Skeletal muscle cell (primary cell): Measurements from ENCODE around the gene SH3YL1.
"Not testable (repeated sequence)": the region's sequence is repeated elsewhere in the genome, so short reads cannot be mapped to it uniquely, and the experiment has no call there.

Experiments
- DNase-seq: peaks from one replicate; pipeline ENCODE4 v3.0.0-alpha.2; 2010; ENCODE audit warnings: low read depth
- H3K4me3 ChIP-seq: 2 replicates; pipeline ENCODE4 v1.5.1; 2011; ENCODE audit warnings: low read depth, mild to moderate bottlenecking, control low read depth, low read length, moderate library complexity

SH3YL1 gene

DNA sequence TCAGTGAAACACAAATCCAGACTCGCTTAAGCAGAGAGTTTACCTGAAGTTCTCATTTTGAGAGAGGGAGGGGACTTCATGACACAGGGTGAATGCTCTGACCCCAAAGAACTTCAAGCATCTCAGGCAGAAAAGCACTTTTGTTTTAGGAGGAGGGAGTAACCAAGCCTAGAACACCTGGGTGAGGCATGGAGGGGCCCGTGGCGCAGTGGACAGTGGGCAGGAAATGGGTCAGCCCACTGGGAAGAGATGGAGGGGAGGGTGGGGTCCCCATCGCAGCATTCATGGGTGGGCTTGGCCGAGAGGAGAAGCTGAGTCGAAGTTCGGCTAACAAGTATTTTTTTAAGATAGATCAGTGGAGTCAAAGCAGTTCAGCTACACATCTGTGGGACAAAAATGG is 67.9 kb downstream of the SH3YL1 start:
- no peak for DNase-seq
- H3K4me3 ChIP-seq: no peak overlapping the region

DNA sequence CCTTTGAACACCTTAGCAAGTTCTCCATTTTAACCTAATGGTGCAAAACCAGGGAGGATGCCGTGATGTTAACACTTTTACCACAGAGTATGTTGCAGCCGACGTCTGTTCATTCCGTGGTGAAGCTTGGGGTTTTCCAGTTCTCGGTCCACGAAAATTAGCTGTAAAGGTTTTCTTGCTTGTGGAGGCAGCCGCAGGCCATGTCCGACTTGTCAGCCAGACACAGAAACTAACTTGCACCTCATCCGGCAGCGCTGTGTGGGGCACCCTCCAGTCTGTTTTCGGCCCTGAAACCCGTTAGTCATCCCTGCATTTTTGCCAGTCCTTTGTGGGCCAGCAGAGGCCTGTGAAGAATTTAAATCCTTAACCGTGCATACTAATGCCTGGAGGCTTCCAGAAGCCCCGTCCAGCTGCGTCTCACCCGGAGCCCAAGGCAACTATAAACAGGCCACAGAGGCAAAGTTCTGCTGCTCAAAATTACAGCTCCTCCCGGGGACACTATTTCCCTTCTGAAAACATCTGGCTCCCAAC is 70.6 kb downstream of the SH3YL1 start:
- H3K4me3 ChIP-seq: no peak overlapping the region
- DNase-seq: peak; percentile 3

DNA sequence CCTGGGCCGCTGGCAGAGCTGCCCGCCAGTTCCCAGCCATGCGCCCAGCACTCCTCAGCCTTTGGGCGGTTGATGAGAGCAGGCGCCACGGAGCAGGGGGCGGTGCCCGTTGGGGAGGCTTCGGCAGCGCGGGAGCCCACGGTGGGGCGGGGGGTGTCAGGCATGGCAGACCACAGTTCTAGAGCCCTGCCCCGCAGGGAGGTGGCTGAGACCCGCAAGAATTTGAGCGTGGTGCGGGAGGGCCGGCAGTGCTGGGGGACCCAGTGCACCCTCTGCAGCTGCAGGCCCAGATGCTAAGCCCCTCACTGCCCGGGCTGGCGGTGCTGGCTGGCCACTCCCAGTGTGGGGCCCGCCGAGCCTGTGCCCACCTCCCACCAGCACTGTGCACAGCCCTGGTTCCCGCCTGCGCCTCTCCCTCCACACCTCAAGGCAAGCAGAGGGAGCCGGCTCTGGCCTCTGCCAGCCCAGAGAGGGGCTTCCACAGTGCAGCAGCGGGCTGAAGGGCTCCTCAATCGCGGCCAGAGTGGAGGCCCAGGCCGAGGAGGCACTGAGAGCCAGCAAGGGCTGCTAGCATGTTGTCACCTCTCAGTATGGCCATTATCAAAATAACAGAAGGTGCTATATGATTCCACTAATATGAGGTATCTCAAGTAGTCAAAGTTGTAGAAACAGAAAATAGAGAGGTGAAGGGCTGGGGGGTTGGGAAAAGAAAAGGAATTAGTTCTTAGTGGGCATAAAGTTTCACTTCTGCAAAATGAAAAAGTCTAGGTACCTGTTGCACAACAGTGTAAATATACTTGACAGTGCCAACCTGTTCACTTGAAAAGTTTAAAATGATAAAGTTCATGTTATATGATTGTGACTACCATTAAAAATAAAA is 72.3 kb downstream of the SH3YL1 start:
- DNase-seq: no peak
- no peak overlapping the region for H3K4me3 ChIP-seq

- no peak for DNase-seq
- no peak overlapping the region for H3K4me3 ChIP-seq
Observed at GRCh38 chr2:187825-188224, 76.0 kb downstream of the SH3YL1 start.

DNA sequence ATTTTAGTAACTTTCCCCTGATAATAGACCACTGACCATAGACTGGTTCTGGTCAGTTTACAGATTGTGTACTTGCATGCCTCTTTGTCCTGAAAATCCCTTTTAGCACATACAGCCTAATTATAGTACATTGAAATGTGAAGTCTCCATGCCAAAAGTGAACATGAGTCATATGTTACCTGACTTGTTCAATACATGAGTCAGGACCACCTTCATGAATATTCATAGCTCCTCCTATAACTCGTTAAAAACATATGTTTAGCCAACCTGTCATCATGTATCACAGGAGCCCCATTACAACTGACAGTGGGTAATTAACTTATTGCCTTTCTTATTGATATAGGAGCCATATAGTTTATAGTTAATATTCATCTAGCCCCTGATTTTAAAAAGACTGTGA is 78.6 kb downstream of the SH3YL1 start:
- no peak overlapping the region for H3K4me3 ChIP-seq
- no peak for DNase-seq

DNA sequence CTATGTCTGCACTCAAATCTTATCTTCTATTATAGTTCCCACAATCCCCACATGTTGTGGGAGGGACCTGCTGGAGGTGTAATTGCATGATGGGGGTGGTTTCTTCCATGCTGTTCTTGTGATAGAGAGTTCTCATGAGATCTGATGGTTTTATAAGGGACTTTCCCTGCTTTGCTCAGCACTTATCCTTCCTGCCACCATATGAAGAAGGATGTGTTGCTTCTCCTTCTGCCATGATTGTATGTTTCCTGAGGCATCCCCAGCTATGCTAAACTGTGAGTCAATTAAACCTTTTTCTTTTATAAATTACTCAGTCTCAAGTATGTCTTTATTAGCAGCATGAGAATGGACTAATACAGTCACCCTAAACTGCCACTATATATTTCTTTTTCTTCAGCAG is 79.1 kb downstream of the SH3YL1 start:
- no peak for DNase-seq
- no peak overlapping the region for H3K4me3 ChIP-seq

DNA sequence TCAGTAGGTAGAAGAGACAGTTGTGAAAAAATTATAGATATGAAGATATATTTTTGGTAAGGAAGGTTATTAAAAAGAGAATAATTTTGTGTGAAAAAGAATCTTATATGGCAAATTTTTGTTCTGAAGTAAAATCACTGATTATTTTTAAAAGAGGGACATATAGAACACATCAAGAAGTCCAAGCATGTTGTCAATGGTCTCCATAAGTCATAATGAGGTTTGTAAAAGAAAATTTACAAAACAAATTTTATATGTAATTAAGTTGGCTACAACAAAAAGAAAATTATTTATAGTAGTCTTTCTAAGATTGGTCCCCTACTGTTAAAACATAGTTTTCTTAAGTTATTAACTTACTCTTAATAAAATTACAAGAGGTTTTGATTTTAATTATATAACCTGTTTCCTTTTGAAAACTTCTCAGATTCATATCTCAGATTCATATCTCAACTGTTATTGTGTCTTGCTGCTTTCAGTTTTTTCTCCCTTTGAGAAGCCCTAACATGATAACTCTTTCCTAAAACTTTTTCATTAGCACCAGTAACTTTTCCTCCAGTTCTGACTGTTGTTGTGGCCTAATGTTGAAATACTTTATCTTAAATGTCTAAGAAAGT is 81.2 kb downstream of the SH3YL1 start:
- DNase-seq: no peak
- no peak overlapping the region for H3K4me3 ChIP-seq

GRCh38 chr2:180311-180710 is 83.5 kb downstream of the SH3YL1 start:
- no peak overlapping the region for H3K4me3 ChIP-seq
- no peak for DNase-seq

GRCh38 chr2:179886-180285 is 83.9 kb downstream of the SH3YL1 start:
- no peak for DNase-seq
- H3K4me3 ChIP-seq: no peak overlapping the region

GRCh38 chr2:177733-178132 is 86.1 kb downstream of the SH3YL1 start:
- H3K4me3 ChIP-seq: no peak overlapping the region
- no peak for DNase-seq

- no peak overlapping the region for H3K4me3 ChIP-seq
- no peak for DNase-seq
Observed at GRCh38 chr2:176917-177316, 86.9 kb downstream of the SH3YL1 start.

GRCh38 chr2:175880-176820 is 87.7 kb downstream of the SH3YL1 start:
- no peak overlapping the region for H3K4me3 ChIP-seq
- no peak for DNase-seq

DNA sequence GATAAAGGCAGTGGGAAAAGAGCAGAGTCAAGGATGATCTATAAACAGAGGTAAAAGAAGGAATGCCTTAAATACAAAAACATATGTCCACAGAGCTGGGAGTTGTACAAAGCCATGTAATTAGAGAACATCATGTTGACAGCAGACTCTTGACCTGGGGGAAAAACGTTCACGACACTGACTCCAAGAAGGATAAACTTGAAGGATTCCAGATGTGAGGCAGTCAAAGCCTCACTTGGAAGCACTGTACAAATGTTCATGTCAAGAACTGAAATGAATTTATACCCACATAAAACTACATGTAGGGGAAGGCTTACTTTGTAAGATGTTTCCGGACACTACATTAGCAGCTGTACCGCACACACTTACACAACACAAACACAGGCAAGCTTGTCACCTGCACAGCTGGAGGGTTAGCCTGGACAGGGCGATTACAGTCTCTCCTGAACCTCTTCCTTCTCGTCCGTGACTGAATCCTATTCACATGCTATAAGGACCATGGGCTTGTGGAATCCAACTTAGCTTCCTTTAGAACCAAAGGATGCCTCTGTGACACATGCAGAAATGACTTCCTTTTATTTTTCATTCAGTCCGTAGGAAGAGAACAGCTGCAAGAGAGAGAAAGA is 88.6 kb downstream of the SH3YL1 start:
- no peak overlapping the region for H3K4me3 ChIP-seq
- no peak for DNase-seq

- not testable (repeated sequence) for DNase-seq
Observed at GRCh38 chr2:172120-172519, 91.7 kb downstream of the SH3YL1 start.

DNA sequence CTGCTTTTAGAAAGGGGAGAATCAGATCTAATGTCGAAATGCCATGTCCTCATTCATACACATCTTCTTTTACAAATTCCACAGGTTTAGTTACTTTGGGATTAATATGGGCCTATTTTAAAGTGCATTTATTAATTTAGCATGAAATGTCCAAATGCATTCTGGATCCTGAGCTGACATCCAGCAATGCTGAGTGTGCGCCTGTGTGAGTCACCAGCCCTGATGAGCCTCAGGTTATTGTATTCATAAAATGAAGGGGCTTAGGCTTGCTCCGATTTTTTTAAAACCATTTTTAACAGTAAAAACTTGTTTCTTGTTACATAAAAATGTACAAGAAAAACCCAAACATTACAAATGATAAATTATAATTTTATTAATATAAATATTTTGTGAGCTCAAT is 94.1 kb downstream of the SH3YL1 start:
- H3K4me3 ChIP-seq: no peak overlapping the region
- no peak for DNase-seq

More at GRCh38 chr2:172120-172519, 91.7 kb downstream of the SH3YL1 start:
- not testable (repeated sequence) for H3K4me3 ChIP-seq
